G401.6 (cell line): Measurements from ENCODE around the gene TRAF3IP1.
"Not testable (repeated sequence)": the region's sequence is repeated elsewhere in the genome, so short reads cannot be mapped to it uniquely, and the experiment has no call there.

ENCODE experiments used
- FAIRE-seq: peaks from 2 replicates; lab custom pipeline; 2012; peaks lifted over from hg19 to GRCh38; lab: Jason Lieb, UNC

TRAF3IP1 gene

DNA sequence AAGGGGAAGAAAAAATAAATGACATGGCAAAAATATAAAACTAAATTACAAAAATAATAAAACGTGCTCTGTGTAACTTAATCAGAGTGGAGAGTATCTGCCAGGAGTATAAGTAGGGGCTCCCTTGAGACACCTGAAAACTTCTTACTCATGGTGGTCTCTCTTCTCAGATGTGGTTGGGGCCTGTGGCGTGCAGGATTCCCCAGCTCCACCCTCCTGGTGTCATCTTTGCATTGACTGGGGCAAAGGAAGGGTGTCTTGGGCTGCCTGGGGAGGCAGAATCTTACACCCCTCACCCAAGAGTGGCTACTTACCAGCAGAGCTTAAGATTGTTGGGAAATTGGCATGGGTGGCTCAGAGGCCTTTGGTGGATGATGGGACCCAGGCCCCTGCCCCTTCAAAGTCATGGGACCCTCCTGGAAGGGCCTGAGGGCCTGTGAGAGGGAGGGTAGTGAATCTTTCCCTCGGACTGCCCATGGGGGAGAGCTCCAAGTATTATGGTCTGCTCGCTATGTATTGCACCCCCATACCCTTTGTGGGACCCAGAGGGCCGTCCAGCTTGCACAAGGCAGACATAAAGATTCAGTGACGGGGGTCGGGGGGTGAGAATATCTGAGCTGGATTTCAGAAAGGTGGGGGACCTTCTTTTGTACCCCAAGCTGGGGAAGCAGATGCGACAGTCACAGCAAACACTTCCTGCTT, 6.9 kb upstream of the TRAF3IP1 start:
- FAIRE-seq: no peak

DNA sequence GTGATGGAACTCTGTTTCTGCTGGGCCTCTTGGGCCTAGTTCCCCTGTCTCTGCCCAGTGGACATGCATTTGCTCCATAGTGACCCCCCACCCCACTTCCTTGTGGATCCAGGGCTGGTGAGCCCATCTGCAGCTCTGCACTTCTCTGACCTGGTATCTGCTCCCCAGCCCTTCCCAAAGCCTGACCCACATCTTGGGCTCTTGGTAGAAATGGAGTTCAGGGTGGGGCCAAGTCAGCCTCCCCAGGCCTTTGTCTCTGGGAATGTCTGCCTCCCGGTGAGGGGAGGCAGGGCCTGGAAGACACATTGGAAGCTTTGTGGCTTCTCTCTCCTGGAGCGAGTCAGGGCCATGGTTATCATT, 6.3 kb upstream of the TRAF3IP1 start:
- no peak for FAIRE-seq

DNA sequence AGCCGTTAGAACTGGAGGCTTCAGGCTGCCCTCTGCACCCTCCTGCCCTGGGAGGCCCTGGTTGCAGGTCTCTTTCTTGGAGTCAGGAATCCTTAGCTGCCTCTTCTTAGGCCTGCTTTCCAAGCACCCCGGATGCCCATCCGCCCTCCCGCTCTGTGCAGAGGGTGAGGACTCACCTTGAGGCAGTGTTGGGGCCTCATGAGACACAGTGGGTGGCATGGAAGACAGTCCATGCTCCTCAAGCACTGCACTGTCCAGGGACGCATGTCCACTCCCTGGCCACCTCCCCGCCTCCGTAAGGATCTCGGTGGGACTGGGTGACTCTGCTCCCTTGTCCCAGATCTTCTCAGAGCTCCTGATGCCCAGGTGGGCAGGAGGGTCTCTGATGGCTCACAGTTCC, 5.7 kb upstream of the TRAF3IP1 start:
- FAIRE-seq: no peak

DNA sequence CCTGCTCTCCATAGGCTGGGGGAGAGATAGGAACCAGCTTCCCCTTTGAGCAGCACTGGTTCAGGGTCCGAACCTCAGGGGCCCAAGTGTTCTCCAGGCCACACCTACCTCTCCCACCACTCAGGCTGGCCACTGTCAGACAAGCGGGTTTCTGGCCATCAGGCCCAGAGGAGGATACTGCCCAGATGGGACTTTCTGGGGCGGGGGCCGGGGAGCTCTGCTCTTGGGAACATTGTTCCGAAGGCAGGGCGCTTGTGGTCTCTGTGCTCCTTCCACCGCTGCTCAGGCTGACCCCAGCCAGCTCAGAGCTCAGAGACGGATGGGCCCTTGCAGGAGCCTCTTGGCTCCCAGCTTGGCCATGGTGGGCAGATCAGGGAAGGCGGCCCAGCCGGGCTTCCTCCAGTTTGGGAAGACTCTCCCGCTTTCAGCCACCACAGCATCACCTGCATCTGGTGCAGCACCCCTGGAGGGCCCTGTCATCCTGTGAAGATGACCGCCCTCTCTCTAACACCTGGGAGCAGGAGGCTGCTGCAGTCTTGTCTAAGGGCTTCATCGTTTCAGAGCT, 5.2 kb upstream of the TRAF3IP1 start:
- no peak for FAIRE-seq

DNA sequence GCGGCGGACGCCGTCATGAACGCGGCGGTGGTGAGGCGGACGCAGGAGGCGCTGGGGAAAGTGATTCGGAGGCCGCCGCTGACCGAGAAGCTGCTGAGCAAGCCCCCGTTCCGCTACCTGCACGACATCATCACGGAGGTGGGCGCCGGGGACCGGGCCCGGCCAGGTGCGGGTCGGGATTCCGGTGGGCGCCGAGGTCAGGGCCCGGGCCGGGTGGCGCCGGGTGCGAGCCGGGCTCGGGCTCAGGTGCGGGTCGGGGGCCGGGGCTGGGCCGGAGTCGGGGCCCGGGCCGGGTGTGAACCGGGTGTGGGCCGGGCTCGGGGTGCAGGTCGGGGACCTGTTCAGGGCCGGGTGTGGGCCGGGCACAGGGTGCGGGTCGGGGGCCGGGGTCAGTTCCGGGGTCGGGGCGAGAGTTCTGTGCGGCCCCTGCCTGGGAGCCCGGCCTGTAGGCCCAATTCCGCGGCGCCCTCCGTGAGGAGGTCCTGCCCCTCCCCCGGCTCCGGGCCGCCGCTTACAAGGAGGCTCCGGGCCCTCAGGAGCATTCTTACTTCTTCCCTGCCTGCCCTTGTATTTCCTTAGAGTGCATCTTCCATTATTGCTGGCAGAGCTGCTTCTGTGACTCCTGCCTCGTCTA, 447 bp downstream of the TRAF3IP1 start:
- no peak for FAIRE-seq

DNA sequence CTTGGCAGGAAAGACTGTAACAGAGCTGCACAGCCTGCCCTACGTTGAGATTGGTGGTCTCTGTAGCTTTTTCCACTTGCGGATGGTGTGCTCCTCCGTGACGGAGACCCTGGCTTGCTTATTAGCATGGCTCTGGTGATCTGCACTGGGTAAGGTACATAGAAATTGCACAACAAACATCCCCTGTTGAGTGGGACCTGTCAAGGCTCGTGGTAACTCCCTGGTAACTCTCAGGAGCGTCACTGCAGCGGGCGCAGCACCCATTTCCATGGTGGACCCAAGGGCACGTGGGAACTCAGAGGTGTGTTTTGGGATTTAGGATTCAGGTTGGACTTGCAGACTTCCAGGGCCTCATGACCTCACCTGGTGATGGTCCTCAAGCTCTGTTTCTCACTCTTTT, 1.1 kb downstream of the TRAF3IP1 start:
- FAIRE-seq: no peak

DNA sequence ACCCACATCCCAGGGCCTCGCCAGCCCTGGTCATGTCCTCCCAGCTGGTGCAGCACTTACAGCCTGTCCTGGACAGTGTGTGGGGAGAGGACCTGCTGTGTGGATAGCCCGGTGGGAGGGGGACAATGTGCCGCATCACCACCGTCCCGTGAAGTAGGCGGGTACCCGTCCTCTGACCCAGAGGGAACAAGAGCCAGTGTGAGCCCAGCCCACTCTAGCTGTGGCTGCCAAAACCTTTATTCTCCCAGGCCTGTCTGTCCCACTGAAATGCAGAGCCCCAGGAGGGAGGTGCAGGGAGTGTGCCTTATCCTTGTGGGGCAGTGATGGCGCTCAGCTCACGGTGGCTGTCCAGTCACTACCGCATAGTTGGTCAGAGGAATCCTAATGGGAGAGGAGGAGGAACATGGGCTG, 1.7 kb downstream of the TRAF3IP1 start:
- no peak for FAIRE-seq

DNA sequence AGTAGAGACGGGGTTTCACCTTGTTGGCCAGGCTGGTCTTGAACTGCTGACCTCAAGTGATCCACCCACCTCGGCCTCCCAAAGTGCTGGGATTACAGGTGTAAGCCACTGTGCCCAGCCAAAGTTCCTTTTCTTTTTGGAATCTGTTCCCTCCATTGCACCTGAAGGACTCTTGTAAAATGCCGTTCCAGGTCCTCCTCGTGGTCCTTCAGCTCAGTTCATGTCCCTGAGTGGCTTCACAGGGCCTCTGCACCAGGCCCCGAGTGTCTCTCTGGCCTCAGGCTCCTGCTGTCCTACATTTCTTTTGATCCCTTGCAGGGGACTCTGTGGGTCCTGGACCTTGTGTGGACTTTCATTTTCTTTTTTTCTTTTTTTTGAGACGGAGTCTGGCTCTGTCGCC, 3.9 kb downstream of the TRAF3IP1 start:
- not testable (repeated sequence) for FAIRE-seq

DNA sequence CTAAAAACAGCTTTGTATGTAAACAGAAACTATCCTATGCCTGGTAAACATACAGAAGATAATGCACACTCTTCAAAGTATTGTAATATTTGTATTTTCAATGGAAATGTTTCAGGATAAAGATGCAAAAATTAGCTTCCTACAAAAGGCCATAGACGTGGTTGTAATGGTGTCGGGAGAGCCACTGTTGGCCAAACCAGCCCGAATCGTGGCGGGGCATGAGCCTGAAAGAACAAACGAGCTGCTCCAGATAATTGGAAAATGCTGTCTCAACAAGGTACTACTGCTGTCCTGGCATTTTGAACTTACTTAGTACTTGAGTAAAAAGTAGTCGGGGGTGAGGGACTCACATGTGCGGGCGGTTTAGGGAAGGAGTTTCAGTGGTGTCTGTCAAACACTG, 5.4 kb downstream of the TRAF3IP1 start:
- no peak for FAIRE-seq

DNA sequence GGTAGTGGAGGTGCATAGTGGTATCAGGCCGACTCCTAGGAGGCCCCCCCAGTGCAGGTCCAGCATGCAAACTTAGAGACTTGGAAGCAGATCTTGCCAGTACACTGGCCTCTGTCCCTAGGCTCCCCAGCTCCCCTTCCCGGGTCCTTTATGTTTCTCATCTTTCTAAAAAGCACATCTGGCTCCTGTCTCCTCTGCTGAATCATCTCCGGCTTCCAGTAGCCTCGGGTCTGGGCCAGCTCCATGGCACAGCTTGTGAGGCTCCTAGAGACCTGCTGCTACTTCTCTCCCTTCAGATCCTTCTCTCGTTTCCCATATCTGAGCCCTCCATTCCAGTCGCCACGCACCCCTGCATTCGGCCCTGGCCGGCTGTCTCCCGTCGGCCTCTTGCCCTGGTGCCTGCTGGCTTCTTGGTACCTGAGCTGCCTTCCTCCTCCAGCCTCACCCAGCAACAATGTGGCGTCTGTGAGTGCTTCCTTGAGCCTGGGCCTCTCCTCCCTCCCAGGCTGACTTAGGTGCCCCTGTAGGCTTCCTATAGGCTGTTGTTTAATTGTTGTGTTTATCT, 6.6 kb downstream of the TRAF3IP1 start:
- no peak for FAIRE-seq

DNA sequence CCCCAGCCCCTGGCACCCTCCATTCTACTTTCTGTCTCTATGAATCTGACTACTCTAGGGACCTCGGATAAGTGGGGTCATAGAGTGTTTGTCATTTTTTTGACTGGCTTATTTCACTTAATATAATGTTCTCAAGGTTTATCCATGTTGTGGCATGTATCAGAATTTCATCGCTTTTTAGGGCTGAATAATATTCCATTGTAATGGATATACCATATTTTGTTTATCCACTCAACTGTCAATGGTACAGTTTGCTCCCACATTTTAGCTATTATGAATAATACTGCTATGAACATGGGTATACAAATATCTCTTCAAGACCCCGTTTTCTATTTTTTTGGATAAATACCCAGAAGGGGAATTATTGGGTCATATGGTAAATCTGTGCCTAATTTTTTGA, 7.4 kb downstream of the TRAF3IP1 start:
- no peak for FAIRE-seq

DNA sequence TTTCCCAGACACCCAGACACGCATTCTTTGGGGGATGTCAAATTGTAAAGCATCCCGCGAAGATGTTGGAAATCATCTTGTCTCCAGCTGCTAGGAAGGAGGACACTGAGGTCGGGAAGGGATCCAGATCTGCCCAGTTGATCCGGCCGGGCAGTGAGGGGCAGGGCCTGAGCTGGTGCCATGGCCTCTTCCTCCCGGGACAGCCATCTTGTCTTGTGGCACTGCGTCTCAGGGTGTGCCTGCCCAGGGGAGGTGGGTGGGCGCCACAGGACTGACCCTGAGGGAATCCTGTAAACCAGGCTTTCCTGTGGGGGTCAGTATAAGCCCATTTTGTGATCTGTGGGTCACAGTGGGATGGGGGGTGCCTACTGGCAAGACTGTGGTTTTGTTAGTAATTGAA, 10.1 kb downstream of the TRAF3IP1 start:
- FAIRE-seq: no peak

DNA sequence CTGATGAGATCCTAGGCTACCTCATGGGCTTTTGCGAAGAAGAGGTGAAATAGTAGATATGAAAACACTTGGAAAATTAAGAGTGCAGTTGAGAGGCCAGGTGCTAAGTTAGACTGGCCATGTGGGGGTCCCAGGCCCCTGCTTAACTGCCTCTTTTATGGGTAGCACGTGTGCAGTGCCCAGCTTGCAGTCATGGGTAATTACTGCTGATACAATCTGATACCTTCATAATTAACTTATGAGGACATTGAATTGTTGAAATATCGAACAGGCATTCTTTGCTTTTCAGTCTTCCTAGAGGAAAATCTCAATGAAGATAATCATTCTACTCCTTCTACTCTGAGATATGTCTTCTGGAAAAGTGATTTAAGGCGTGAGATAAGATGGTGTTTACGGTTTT, 11.6 kb downstream of the TRAF3IP1 start:
- no peak for FAIRE-seq

DNA sequence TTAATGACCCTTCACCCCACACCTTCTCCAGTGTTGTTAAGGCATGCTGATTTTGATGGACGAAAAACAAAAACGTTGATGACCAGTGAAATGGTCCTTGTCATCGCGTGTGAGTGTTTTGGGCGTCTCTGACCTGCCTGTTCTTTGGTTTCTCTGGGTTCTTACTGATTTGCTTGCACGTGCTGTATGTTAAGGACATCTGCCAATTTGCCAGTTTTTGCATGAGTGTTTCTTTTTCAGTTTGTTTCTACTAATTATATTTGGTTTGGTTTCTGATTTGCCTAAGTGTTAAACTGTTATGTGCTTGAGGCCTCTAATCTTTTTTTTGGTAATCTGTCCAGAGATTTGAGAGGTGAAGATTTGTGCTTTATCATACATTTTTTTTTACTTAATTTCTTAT, 14.6 kb downstream of the TRAF3IP1 start:
- no peak for FAIRE-seq

DNA sequence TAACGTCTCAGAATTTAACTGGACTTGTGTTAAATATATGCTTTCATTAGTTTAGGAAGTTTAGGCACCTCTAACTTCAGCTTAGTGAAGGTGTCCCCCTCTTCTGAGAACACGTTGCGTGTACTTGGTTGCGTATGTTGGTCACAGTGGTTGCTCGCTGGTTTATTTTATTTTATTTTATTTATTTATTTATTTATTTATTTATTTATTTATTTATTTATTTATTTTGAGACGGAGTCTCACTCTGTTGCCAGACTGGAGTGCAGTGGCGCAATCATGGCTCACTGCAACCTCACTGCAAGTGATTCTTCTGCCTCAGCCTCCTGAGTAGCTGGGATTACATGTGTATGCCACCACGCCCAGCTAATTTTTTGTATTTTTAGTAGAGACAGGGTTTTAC, 15.3 kb downstream of the TRAF3IP1 start:
- not testable (repeated sequence) for FAIRE-seq

DNA sequence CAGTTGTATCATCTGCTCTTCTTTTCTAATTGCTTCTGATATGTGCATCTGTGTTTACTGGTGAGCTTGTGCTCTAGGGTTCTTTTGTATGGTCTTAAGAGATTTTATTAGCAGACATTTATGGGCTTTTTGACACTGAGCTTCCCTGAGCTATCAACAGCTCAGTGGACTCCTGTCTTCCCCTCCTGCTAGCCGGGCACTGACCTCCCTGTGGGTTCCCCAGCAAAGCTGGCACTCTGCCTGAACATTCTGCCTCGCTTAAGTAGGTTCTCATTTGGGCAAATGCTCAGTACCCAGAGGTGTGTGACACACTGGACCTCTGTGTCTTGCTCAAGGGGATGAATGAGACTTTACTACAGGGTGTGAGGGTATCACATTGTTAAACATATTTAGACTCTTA, 15.8 kb downstream of the TRAF3IP1 start:
- no peak for FAIRE-seq

DNA sequence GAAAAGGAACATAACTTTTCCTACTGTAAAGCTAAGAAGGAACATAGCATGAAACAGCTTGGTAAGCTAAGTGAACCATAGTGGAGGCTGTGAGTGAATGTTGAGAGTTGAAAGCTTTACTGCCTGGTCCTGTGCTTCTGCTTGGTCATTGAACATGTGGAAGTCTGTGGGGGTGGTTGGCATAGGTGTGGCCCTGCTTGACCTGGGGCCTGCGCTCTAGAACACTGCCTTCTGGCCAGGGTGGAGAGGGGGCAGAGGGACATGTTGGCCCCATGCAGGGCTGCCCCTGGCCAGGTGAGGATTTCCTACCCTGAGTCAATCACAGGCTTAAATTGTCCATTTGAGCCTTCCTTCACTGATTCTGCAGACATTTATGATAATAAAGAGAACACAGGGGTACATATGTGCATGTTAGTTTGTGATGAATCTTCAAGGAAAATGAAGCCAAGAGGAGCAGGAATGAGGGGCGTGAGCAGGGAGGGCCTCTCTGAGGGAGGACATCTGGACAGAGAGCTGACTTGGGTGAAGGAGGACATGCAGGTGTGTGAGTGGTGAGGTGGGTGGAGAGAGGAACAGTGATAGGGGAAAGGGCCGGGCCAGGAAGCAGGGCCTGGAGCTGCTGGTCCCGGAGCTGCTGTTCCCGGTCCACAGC, 16.6 kb downstream of the TRAF3IP1 start:
- no peak for FAIRE-seq

DNA sequence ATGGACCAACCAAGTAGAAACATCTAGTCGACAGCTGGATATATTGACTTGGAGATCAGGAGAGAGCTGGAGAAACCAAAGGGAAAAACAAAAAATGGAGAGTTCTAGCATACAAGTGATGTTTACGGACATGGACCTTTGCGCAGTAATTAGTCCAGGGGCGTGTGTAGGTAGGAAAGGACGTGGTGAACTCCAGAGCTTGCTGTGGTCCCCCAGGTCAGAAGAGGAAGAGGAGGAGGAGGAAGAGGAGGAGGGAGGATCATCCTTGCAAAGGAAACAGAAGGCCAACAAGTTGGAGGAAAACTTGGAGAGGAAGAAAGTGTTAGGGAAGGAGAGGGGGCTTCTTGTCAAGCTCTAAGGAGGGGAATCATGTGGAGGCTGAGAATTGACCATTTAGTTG, 17.5 kb downstream of the TRAF3IP1 start:
- FAIRE-seq: no peak

DNA sequence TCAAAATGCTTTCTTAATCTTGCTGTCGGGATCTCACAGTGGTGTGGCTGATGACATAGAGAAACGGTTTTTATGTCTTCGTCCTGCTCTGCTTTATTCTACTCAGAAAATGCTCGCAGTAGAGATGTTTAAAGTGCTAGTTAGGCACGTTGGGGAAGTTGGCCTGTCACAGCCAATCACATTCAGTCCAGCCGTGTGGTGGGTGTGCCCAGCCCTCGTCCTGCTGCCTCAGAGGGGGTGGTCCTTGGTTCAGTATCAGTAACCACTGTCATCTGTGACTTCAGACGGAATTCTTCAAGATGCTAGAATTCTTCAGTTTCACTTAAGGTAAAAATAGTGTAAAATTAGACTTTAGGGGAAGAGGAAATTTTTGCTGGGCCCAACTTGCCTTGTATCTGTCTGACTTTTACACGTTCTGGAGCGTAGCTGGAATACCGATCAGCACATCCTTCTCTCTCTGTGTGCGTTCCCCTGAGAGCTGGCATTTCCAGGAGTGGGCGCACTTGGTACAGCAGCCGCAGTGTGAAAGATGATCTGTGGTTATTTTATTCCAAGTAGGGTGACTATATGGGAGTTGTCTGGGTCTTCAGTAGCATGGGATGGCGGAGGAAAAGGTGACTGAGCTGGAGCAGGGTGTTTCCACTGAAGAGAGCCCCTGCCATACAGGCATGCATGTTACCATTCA, 18.5 kb downstream of the TRAF3IP1 start:
- no peak for FAIRE-seq

DNA sequence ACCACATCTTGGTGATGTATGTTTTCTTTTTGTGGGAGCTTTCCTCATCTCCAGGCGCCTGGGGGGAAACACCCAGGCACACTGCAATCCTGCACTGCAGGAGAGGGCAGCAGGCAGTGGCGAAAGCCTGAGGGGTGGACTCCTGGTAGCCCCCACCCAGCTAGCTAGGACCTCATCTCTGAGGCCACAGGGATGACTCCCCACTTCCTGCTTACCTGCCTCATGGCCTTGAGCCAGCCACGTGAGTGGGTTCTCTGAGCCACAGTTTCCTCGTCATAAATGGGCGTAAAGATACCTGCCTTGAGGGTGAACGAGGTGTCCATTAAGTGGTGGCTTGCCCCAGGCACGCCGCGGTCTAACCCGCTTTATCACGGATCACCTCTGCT, 19.1 kb downstream of the TRAF3IP1 start:
- FAIRE-seq: no peak

DNA sequence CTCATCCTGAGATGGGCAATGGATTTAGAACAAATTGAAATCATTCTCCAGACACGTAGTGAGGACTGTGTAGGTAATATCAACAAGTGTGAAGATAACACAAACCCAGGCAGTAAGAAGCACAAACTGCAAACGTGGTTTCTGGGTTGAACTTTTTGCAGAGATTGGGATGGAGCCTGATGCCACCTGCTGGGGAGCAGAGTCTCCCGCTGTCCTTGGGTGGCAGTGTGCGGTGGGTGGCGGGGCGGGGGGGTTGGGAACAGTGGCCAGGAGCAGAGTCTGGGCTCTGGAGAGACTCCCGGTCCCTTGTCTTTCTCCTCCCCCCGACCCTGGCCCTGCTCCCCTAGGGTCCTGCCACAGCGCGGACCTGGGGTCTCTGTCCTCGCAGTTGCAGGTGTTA, 19.5 kb downstream of the TRAF3IP1 start:
- no peak for FAIRE-seq

DNA sequence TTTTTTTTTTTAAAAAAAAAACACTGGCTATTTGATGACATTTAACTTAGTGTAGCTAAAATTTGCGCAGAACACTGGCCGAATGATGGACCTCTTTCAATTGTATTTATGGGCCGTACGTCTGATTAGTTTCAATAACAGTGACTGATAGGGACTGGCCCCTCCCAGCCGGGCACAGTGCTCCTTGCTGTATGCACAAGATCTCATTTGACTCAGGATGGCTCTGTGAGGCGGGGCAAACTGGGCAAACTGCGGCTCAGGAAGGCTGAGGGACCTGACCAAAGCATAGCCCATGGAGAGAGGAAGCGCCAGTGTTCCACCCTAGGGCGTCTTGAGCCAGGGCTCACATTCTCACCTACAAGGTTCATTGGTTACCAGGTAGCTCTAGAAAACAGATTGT, 21.2 kb downstream of the TRAF3IP1 start:
- FAIRE-seq: no peak

DNA sequence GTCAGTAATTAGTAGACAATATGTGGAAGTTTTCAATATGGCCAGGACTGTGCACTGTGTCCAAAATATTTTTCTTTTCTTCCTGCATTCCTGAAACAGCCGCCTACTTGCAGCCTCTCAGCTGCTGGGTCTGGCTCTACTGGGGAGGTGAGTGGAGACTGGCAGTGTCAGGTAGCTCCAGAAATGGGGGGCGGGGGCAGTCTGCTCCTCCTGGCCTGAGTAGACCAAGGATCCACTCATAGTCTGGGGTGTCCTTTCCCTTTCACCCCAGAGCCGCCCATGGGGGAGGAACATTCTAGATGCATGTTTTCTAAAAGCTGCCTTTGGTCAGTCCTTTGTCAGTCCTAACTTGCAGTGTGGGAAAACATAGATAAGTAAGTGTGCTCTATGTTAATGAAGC, 23.7 kb downstream of the TRAF3IP1 start:
- no peak for FAIRE-seq
